ENCODE measurements around the gene FBXL3. TPM values are rescaled to one million over a fixed set of nuclear protein-coding genes. Genes with fewer than 3 reads are reported as not detected.

Gene FBXL3
- total and polyA plus RNA-seq, 9 donors = 27.6 to 40.7 (median 35.5) TPM

DNA sequence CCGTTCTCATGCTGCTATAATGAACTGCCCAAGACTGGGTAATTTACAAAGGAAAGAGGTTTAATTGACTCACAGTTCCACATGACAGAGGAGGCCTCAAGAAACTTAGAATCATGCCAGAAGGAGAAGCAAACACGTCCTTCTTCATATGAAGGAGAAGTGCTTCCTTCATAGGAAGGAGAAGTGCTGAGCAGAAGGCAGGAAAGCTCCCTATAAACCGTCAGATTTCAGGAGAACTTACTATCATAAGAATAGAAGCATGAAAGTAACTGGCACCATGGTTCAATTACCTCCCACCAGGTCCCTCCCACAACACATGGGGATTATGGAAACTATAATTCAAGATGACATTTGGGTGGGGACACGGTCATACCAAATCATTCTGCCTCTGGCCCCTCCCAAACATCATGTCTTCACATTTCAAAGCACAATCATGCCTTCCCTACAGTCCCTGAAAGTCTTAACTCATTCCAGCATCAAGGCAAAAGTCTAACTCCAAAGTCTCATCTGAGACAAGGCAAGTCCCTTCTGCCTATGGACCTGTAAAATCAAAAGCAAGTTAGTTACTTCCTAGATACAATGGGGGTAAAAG lies 68.0 kb downstream of the FBXL3 start:
- 80% methylated on average over 1 of the region's 4 CpGs for WGBS (ENCODE audit: insufficient coverage)
- Histone ChIP-seq H3K4me3 (ENCODE audit: low read length) (no peak overlapping the region), H3K9me3 (replicated peaks; ENCODE audit: control insufficient read depth, low read depth, low read length) (peaks cover 16% of the 10 kb centered on the region), H3K36me3 (ENCODE audit: control insufficient read depth, insufficient read depth, low read length) (no peaks in the 10 kb centered on the region), H3K27ac (ENCODE audit: low read length) (no peak overlapping the region), H3K27me3 (ENCODE audit: control insufficient read depth, insufficient read depth, low read length) (no peaks in the 10 kb centered on the region), H3K4me1 (ENCODE audit: control insufficient read depth, insufficient read depth, low read length) (no peaks in the 10 kb centered on the region)
- no peak for DNase-seq

DNA sequence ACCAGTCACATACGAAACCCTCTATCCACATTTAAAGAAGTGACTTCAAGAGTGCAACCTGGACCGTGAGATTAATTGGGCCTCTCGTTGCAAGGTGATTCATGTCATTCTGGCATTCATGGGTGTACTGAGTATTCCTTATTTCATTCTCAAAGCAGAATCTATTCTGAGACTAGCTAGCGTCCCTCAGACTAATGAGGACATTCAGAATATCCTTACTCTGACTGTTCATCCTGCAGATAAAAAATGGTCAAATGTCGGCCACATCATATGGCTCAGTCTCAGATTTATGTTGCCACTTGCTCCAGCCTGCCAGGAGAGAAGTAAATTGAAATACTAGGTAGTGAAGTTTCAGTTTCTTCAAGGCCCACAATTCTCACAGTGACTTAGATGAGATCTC lies 71.3 kb downstream of the FBXL3 start:
- Histone ChIP-seq H3K36me3 (ENCODE audit: control insufficient read depth, insufficient read depth, low read length) (no peaks in the 10 kb centered on the region), H3K4me1 (ENCODE audit: control insufficient read depth, insufficient read depth, low read length) (no peaks in the 10 kb centered on the region), H3K9me3 (replicated peaks; ENCODE audit: control insufficient read depth, low read depth, low read length) (peaks cover 14% of the 10 kb centered on the region), H3K4me3 (ENCODE audit: low read length) (no peak overlapping the region), H3K27me3 (ENCODE audit: control insufficient read depth, insufficient read depth, low read length) (no peaks in the 10 kb centered on the region), H3K27ac (ENCODE audit: low read length) (no peak overlapping the region)
- DNase-seq = no peak
- WGBS (ENCODE audit: insufficient coverage) = 81% methylated on average over 2 of the region's 5 CpGs

Other genes with a start within 250 kb of the FBXL3 start
- gene KCTD12, start 140.8 kb downstream of the FBXL3 start, total RNA-seq = 94.2 TPM
- 100 to 1,000 TPM; 138 to 320 (median 230) TPM for gene KCTD12, start 140.8 kb downstream of the FBXL3 start, polyA plus RNA-seq (ENCODE audit: insufficient read depth in 1 of 8, insufficient read length in 8 of 8, low replicate concordance in 1 of 8)
- not detected for gene ACOD1, start 78.6 kb downstream of the FBXL3 start, total RNA-seq
- gene ACOD1, start 78.6 kb downstream of the FBXL3 start, polyA plus RNA-seq (ENCODE audit: insufficient read depth in 1 of 8, insufficient read length in 8 of 8, low replicate concordance in 1 of 8) = not detected
- gene CLN5, start 35.1 kb downstream of the FBXL3 start, total RNA-seq = 19.8 TPM
- gene CLN5, start 35.1 kb downstream of the FBXL3 start, polyA plus RNA-seq (ENCODE audit: insufficient read depth in 1 of 8, insufficient read length in 8 of 8, low replicate concordance in 1 of 8) = 10 to 100 TPM; 13.3 to 21.8 (median 16.8) TPM

Data from muscle of leg (tissue), 11 donors.